Activated T-cell treated with anti-CD3 and anti-CD28 coated beads for 1 hour (primary cell): Measurements from ENCODE around the gene RGS17.
"Not testable (repeated sequence)": the region's sequence is repeated elsewhere in the genome, so short reads cannot be mapped to it uniquely, and the experiment has no call there.

ENCODE experiments used
- DNase-seq: peaks from one replicate; pipeline ENCODE4 v3.0.0-alpha.2; 2020; ENCODE audit warnings: low read depth

RGS17 gene

DNA sequence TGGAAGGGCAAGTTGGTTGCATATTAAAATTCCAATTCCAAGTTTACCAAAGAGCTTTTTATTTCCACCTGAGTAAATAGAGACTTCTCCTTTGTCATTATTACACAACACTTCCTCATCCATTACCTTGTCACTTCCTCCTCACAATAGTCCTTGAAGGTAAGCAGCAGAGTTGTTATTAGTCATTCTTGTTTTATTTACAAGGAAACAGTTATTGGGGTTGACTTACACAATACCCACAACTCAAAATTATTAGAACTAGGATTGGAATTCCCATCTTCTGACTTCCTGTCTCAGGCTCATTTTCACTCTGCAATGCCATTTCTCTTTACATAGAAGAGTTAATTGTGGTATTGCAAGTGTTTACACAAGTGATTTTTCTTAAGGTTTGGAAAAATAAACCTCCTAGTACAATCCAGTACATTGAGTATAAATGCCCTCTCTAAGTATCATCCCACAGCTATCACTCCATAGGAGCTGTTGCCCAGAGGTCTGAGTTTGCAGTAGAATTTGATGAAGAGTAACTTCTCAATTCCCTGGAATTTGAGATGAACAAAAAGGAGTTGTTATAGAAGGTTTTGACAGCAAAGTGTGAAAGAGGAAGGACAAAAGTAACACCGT, 99.6 kb downstream of the RGS17 start:
- DNase-seq = no peak

DNA sequence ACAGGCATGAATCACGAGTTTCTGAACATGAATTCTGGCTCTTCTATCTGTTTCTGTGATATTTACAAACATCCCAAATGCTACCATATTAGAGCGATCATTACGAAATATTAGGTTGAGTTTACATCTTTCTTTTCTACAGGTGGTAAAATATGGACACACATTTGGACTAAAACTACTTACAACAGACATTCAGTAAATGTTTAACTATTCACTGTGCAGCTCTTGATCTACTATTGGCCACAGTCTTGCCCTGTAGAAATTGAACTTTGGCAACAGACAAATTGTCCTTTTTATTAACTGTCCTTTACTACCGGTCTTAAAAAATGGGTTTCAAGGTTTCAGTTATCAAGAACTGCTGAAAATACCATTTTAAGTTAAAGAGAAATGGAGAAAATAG, 102.1 kb downstream of the RGS17 start:
- DNase-seq = no peak

DNA sequence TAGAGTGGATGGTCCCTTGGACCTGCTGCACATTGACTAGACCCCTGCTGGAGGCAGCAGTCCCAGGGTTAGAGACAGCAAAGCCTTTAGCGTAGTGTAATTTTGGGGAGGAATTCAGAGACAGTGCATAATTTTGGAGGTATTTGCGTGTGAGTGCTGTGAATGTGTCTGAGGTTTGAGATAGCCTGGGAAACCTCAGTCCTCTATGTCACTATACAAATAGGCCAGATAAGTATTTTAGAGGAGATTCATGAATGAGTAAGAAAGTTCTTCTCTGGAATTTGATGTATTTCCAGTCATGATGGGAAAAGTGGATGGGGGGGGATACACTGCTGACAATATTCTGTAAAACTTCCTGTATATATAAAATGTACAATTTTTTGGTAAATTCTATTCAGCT, 102.8 kb downstream of the RGS17 start:
- no peak for DNase-seq

DNA sequence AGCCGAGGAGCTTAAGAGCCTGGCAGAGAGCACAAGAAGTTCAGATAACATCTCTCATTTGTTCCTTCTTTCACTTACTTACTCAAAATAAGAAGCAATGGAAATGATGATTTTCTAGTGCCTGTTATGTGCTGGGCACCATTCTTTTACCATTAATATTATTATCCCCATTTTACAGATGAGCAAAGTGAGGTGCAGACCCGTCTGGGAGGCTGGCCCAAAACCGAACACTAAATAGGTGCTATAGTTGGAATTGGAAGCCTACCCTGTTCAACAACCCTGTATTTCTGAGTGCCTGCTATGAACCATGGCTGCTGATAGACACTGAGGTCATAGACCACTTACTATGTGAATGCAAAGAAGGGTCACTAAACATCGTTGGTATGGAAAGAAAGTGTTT, 103.6 kb downstream of the RGS17 start:
- no peak for DNase-seq

DNA sequence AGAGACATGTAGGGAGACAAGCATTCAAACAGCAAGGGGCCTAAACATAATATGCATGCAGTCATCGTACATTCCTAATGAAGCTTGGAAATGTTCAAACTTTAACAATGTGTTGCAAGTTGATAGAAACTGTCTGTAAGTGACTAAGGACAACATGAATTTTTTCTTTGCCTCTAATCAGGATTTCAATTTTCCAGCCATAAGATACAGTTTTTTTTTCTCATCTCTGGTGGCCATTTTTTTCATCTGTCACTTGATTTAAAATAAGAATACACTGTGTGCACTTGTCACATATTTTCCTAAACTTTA, 106.4 kb downstream of the RGS17 start:
- no peak for DNase-seq

DNA sequence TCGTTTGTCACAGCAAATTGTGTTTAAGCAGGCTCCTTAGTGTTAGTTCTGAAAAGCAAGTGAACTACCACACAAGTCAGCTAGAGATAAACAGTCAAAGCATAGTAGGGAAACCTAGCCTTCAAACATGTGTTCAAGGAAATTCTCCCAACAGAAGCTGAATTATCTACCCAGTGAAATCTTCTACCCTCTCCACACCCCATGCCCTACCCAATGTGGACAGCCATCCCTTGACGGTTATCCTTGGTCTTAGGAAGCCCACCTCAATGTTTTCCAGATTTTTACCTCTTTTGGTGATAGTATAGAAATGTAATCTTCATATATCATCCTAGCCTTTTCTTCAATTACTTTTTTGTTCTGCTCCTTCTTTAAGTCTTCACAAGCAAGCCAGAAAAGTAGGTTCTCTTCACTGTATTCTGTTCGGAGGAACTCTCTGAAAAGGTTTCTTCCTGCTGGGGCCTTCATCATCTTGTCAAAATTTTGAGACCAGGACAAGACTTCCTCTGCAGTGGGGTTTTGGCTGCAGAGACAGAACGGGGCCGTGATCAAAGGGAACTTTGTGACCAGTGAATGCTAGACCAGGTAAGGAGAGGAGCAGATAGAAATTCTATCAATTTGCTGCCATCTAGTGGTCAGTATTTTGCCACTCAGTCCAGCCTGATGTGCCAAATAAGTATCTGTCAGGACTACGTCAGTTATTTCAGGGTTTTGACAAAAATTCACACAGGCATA, 106.9 kb downstream of the RGS17 start:
- no peak for DNase-seq

DNA sequence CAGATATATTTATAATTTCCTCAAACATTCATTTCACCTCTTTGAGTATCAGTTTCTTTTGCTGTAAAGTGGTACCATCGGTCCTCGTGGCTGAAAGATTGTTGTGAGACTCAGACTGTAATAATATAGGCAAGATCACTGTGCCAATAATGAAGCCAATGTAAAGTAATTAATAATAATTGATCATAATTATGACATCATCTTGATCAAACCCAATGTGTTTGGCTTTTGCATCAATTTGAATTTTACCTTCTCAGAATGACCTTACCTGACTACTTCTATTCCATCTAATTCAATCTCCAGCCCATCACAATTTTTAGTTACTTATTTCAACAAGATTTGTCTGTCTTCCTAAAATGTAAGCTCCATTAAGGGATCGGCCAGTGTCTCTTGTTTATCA, 112.7 kb downstream of the RGS17 start:
- no peak for DNase-seq

DNA sequence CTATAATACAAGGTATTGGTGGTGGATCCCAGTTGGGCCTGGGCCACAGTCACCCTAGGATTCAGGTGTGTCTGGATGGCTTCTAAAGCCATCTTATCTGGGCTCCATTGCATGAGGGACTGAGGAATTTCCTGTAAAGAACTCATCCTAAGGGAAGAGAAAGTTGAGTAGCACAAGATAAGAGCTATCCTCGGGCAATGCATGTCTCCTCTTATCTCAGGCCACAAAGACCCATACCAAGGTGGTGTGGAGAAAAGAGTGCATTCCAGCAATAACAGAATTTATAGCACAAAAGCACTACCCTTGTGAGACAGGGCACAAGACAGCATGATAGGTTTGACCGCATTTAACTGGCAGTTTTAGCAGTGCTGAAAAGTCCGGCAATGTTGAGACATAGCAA, 114.2 kb downstream of the RGS17 start:
- no peak for DNase-seq

DNA sequence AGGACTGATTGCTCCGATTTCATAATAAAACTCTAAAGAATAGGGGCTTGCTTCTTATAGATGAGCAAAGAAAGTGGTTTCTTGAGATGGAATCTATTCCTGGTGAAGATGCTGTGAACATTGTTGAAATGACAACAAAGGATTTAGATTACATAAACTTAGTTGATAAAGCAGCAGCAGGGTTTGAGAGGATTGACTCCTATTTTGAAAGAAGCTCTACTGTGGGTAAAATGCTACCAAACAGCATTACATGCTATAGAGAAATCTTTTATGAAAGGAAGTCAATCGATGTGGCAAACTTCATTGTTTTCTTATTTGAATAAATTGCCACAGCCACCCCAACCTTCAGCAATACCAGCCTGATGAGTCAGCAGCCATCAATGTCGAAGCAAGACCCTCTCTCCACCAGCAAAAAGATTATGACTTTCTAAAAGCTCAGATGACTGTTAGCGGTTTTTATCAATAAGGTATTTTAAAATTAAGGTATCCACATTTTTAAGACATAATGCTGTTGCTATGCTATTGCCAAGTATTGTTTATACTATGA, 115.9 kb downstream of the RGS17 start:
- DNase-seq = no peak

DNA sequence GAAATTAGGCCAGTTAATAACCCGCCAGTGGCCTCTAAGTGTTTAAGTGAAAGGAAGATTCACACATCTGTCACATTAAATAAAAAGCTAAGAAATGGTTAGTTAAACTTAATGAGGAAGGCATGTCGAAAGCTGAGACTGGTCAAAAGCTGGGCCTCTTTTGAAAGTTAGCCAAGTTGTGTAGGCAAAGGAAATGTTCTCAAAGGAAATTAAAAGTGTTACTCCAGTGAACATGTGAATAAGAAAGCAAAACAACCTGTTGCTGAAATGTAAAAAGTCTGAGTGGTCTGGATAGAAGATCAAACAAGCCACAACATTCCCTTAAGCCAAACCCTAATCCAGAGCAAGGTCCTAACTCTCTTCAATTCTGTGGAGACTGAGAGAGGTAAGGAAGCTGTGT, 117.6 kb downstream of the RGS17 start:
- DNase-seq = no peak

DNA sequence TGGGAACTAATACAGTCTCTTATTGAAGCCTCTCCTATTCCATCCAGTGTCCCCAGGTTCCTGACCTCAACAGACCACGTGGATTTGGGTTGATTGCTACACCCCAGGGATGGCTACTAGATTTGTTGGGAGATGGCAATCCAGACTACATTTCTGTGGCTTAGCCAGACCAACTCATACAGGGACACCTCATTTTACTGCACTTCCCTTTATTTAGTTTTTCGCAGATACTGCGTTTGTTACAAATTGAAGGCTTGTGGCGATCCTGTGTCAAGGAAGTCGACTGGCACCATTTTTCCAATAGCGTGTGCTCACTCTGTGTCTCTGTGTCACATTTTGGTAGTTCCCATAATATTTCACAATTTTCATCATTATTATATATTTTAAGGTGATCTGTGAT, 118.2 kb downstream of the RGS17 start:
- no peak for DNase-seq

DNA sequence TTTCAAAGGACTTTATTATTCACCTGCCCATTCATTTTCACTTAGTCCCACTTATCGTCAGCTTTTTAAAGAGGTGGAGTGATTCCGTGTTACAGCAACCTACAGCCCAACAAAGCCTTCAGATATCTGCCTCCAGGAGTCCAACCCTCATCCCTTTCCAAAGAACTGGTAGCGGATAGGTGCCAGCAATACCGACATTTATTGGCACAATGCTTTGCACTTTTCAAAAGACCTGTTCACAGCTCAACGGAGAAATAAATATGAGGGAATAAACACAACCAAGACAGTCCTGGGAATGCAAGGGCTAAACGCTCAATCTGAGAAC, 127.8 kb downstream of the RGS17 start:
- DNase-seq = no peak

DNA sequence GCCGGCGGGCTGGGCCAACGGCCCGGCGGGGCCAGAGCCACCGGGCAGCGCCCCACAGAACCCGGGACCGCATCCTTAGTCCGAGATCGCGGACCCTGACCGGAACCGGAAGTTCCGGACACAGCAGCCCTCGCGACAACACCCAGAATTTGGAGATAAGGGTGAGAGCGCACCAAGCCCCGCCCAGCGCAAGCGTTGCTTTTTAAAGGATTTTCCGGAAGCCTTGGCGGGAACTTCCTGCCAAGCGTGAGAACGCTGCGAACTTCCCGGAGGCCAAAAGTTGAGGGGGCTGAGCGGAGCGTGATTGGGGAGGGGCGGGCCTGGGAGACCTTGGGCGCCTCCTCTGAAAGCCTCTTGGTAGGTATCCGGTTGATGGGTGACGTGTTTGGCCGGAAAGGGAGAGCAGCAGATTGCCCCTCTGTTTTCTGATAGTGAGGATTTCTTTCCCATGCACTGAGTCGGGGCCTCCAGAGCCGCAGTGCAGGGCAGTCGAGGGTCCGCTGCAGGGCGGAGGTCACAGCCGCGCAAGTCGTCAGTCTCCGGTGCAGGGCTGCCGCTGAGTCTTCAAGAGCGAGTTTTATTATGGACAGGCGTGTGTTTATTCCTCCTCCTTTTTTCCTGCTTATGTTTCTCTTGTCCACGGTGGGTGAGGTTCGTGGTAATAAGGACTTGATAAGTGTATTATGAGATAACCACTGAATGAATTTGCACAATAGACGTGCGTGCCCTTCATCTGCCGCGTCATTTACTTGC, 128.3 kb downstream of the RGS17 start, which contains the start of gene MTRF1L:
Gene MTRF1L, minus strand, starts transcription at position 97 of the 753 bp plus-strand sequence. Its CDS starts 24 bp downstream, at position 73.
- DNase-seq = peak; percentile 68

DNA sequence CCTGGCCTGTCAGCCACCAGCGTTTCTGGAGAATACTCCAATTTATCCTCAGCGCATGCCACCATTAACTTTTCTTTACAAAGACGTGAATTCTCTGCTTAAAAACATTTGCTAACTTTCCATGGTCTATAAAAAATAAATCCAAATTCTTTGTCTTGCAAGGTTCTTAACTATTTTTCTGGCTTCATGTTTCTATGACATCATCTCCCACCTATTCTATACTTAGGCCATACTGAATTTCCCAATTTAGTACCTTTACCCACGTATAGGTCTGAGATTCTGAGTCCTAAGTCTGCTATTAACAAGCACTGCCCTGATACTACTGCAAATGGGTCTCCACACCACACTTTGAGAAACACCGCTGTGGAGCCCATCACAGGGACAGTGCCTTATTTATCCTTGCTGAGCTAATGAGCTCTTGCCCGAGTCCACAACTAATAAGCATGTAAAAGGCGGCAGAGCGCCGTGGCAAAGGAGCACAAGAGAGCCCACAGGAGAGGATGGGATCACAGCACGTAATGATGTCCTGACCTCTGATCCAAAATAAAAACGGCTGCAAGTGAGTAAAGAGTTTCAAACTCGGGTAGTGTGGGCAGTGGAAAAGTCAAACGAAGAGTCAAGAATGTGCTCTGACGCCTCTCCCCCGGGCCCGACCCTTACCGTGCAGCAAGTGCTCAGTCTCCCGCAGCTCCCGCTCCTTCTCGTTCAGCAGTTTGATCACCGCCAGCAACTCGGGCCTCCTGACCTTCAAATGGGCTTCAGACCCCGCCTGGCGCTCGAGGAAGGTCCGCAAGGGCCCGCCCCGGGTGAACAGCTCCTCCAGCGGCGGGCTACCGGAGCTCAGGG, 129.1 kb downstream of the RGS17 start:
- DNase-seq = no peak

DNA sequence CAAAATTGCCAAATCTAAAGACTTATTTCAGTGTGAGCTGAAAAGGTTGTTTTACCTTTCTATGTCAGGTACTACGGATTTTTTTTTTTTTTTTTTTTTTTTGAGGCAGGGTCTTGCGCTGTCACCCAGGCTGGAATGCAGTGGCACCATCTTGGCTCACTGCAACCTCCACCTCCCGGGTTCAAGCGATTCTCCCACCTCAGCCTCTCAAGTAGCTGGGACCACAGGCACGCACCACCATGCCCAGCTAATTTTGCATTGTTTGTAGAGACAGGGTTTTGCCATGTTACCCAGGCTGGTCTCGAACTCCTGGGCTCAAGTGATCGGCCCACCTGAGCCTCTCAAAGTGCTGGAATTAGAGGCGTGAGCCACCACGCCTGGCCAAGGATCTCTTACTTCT, 130.3 kb downstream of the RGS17 start:
- DNase-seq = not testable (repeated sequence)

DNA sequence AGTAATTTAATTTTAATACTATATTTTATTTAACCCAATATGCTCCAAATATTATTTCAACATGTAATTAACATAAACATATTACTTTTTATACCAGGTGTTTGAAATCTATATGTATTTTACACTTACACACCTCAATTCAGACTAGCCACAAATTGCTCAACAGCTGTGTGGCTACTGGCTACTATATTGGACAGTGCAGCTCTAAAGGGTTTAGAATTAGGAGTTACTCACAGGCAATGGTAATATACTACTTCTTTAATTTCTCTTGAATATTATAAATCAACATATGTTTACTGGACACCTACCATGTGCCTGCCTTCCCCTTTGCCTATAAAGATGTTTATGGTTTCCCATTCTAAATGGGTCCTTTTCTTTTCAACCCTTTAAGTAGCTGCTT, 130.8 kb downstream of the RGS17 start:
- DNase-seq = no peak

DNA sequence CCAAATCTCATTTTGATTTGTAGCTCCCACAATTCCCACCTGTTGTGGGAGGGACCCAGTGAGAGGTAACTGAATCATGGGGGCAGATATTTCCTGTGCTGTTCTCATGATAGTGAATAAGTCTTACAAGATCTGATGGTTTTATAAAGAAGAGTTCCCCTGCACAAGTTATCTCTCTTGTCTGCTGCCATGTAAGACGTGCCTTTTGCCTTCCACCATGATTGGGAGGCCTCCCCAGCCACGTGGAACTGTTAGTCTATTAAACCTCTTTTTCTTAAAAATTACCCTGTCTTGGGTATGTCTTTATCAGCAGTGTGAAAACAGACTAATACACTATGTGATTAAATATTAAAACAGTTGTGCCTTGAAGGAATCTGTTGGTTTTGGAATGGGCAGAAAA, 131.5 kb downstream of the RGS17 start:
- not testable (repeated sequence) for DNase-seq

DNA sequence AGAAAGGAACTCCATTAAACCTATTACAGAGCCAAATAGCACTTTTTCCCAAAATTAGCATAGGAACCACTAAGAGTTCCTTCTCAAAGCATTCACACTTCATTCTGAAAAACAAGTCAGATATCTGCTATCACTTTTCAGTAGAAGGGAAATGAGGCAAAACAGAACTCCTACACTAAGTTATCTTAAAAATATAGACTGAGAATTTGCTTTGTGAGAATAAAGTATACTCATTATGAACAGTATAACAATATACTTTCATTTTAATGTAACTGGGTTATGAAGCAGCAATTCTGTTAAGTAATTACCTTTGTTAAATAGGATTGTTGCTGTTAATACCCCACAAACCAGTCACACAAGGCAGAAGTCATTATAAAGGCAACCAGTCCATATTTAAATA, 137.2 kb downstream of the RGS17 start:
- DNase-seq = no peak

DNA sequence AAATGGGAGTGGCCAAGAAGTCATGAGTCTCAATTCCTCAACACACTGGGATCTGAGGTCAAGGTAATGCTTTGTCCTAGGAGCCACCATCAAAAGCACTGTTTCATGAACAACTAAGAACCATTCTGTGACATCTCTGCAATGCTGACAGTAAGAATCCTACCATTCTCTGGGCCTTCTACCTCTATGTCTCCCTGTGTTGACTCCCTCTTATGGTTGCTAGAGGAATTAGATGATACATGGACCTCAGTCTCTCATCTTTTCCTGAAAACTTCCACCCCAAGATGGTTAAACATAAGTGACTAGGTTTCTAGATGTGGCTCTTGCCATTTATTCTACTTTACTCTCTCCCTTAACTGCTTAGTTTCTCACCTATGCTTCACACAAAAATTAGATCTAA, 137.7 kb downstream of the RGS17 start:
- no peak for DNase-seq

DNA sequence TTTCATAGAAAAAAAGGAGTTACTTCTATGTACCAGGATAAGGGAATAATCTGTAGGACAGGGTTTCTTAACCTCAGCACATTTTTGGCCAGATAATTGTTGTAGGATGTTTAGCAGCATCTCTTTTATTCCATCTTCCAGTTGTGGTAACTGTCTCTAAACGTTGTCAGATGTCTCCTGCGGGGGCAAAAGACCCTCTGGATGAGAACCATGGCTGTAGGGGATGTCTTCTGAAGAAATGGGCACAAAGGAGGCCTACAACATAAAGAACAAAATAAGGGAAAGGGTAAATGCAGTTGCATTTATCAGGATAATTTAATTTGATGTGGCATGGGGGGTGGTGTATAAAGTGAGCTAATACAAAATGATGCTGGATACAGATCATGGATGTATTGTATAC, 144.1 kb downstream of the RGS17 start:
- DNase-seq = no peak

DNA sequence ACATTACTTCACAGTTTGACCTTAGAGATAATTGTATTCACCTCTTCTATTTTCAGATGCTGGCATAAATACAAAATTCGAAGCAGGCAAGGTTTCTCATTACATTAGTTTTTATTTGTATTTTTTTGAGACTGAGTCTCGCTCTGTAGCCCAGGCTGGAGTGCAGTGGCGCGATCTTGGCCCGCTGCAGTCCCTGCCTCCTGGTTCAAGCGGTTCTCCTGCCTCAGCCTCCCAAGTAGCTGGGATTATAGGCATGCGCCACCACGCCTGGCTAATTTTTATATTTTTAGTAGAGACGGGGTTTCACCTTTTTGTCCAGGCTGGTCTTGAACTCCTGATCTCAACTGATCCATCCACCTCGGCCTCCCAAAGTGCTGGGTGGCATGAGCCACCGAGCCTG, 145.8 kb downstream of the RGS17 start:
- not testable (repeated sequence) for DNase-seq

DNA sequence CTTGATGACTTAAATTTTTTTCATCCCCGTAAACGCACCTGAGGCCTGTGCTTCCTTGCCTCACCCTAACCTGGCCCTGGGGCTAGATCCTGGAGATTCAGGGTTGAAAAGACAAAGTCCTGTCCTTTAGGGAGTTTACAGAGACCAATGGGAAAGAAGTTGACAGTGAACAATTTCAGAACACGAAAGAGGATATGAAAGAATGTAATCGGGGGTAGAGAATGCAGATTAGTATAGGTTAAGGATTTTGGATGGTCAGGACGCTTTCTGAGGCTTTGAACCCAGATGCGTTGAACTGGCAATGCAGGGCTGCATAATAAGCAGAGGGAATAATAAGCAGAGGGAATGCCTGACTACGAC, 146.6 kb downstream of the RGS17 start:
- no peak for DNase-seq
